Activated naive CD4-positive, alpha-beta T cell treated with anti-CD3 and anti-CD28 coated beads for 36 hours (primary cell): ENCODE data around the gene DMTF1. TPM values are rescaled to one million over a fixed set of nuclear protein-coding genes. Genes with fewer than 3 reads are reported as not detected.

Experiments used
- CTCF ChIA-PET: fragments of 350-600 bp; sonication (Branson Sonifier 250); formaldehyde crosslinking; loops from one replicate; lab custom pipeline; 2021; ENCODE audit warnings: antibody characterized with exemption; lab: Charles Lee
- DNase-seq: peaks from one replicate; pipeline ENCODE4 v3.0.0-alpha.2; 2020
- H3K27ac Mint-ChIP-seq: one replicate; pipeline ENCODE4 v1.8.0; 2021; ENCODE audit warnings: mild to moderate bottlenecking, mixed read lengths
- H3K27me3 Mint-ChIP-seq: one replicate; pipeline ENCODE4 v1.8.0; 2021; ENCODE audit warnings: low read depth, mixed read lengths
- H3K36me3 Mint-ChIP-seq: one replicate; pipeline ENCODE4 v1.8.0; 2021; ENCODE audit warnings: low read depth, mixed read lengths
- H3K4me1 Mint-ChIP-seq: one replicate; pipeline ENCODE4 v1.8.0; 2021; ENCODE audit warnings: low read depth, mixed read lengths
- H3K4me3 Mint-ChIP-seq: one replicate; pipeline ENCODE4 v1.8.0; 2021; ENCODE audit warnings: mild to moderate bottlenecking, moderate library complexity, mixed read lengths
- H3K9me3 Mint-ChIP-seq: one replicate; pipeline ENCODE4 v1.8.0; 2021; ENCODE audit warnings: mixed read lengths
- intact Hi-C: fragments of 100-400 bp; cut with micrococcal nuclease; formaldehyde crosslinking; loops from one replicate; pipeline ENCODE4 v1.15.1; 2023
- total RNA-seq, 2 experiments: library from RNA; stranded (reverse); gene quantifications; one replicate each; pipeline ENCODE4 v1.2.3, GENCODE V29; 2021

Gene DMTF1
- total RNA-seq, 2 experiments from 2014 or later: 43.6 to 49.8 TPM

- intact Hi-C loops: loop anchor here (1.0 to 5.0 kb wide), 6 partner anchors 19 to 999 kb away; partner anchors contain the start of genes ADAM22, DBF4, RUNDC3B and SLC25A40
- Mint-ChIP-seq H3K36me3 (peaks cover 37% of the 10 kb centered on the region), H3K4me3 (peak overlapping the region; percentile 98), H3K27ac (peak overlapping the region; percentile 97), H3K27me3 (peaks cover 6% of the 10 kb centered on the region), H3K4me1 (peaks cover 43% of the 10 kb centered on the region), H3K9me3 (no peaks in the 10 kb centered on the region)
- DNase-seq: no peak
- CTCF ChIA-PET: interaction anchor here (0.6 to 1.5 kb wide), 7 partner anchors 16 to 157 kb away, joined by 3 to 5 read pairs (median 3); partner anchors contain the start of gene DMTF1
These were observed 65.9 kb downstream of the DMTF1 start for GRCh38 chr7:87217983-87218653.

- Mint-ChIP-seq H3K27ac (peak overlapping the region; percentile 97), H3K27me3 (peaks cover 6% of the 10 kb centered on the region), H3K9me3 (no peaks in the 10 kb centered on the region), H3K4me1 (peaks cover 34% of the 10 kb centered on the region), H3K36me3 (peaks cover 32% of the 10 kb centered on the region), H3K4me3 (peak overlapping the region; percentile 98)
- DNase-seq: peak; percentile 47
- intact Hi-C loops: loop anchor here (1.0 to 5.0 kb wide), 5 partner anchors 67 to 998 kb away; partner anchors contain the start of genes ADAM22, DBF4, DMTF1 and RUNDC3B
- CTCF ChIA-PET: interaction anchor here (0.6 to 1.5 kb wide), 5 partner anchors 17 to 157 kb away, joined by 3 read pairs; no protein-coding TSS in a partner anchor
These were observed 66.7 kb downstream of the DMTF1 start for GRCh38 chr7:87218796-87219544.

- peak; percentile 88 for DNase-seq
- intact Hi-C loops: loop anchor here (1.0 to 5.0 kb wide), 7 partner anchors 67 to 998 kb away; partner anchors contain the start of genes ADAM22, CROT, DBF4 and DMTF1
- H3K9me3 Mint-ChIP-seq: no peaks in the 10 kb centered on the region
- H3K4me1 Mint-ChIP-seq: peaks cover 28% of the 10 kb centered on the region
- peaks cover 6% of the 10 kb centered on the region for H3K27me3 Mint-ChIP-seq
- H3K36me3 Mint-ChIP-seq: peaks cover 27% of the 10 kb centered on the region
- CTCF ChIA-PET: interaction anchor here (0.8 to 1.5 kb wide), 3 partner anchors 18 to 196 kb away, joined by 3 to 4 read pairs (median 3); no protein-coding TSS in a partner anchor
- H3K27ac Mint-ChIP-seq: peak within 1 kb of the TSS; percentile 97
- H3K4me3 Mint-ChIP-seq: peak within 1 kb of the TSS; percentile 98
These were observed 67.3 kb downstream of the DMTF1 start, which contains the start of gene TMEM243 for GRCh38 chr7:87219545-87220025. TMEM243 (minus strand) TSS chr7:87219732; CDS start chr7:87219503, 229 bp downstream.

GRCh38 chr7:87220026-87220733 lies 67.9 kb downstream of the DMTF1 start:
- Mint-ChIP-seq H3K4me1 (peaks cover 23% of the 10 kb centered on the region), H3K36me3 (peaks cover 26% of the 10 kb centered on the region), H3K4me3 (peak overlapping the region; percentile 98), H3K9me3 (no peaks in the 10 kb centered on the region), H3K27ac (peak overlapping the region; percentile 97), H3K27me3 (peaks cover 6% of the 10 kb centered on the region)
- CTCF ChIA-PET: interaction anchor here (0.7 to 2.0 kb wide), 6 partner anchors 16 to 196 kb away, joined by 3 to 6 read pairs (median 3); no protein-coding TSS in a partner anchor
- intact Hi-C loops: loop anchor here (1.0 kb wide), 2 partner anchors 125 to 161 kb away; partner anchors contain the start of genes CROT and ELAPOR2
- DNase-seq: peak; percentile 85

- peaks cover 20% of the 10 kb centered on the region for H3K4me1 Mint-ChIP-seq
- peaks cover 23% of the 10 kb centered on the region for H3K36me3 Mint-ChIP-seq
- CTCF ChIA-PET: interaction anchor here (0.7 to 2.0 kb wide), 5 partner anchors 16 to 195 kb away, joined by 3 to 6 read pairs (median 3); no protein-coding TSS in a partner anchor
- H3K27ac Mint-ChIP-seq: no peak overlapping the region
- DNase-seq: no peak
- intact Hi-C loops: loop anchor here (1.0 kb wide), 2 partner anchors 125 to 161 kb away; partner anchors contain the start of genes CROT and ELAPOR2
- peaks cover 6% of the 10 kb centered on the region for H3K27me3 Mint-ChIP-seq
- peak overlapping the region; percentile 98 for H3K4me3 Mint-ChIP-seq
- no peaks in the 10 kb centered on the region for H3K9me3 Mint-ChIP-seq
These were observed 68.5 kb downstream of the DMTF1 start for GRCh38 chr7:87220734-87221215.

GRCh38 chr7:87223666-87224065 lies 71.4 kb downstream of the DMTF1 start:
- DNase-seq: no peak
- CTCF ChIA-PET: interaction anchor here (1.4 kb wide), 1 partner anchor 13 kb away, joined by 5 read pairs; no protein-coding TSS in a partner anchor
- Mint-ChIP-seq H3K9me3 (no peaks in the 10 kb centered on the region), H3K4me1 (peaks cover 18% of the 10 kb centered on the region), H3K4me3 (no peak overlapping the region), H3K27me3 (peaks cover 6% of the 10 kb centered on the region), H3K27ac (no peak overlapping the region), H3K36me3 (peaks cover 11% of the 10 kb centered on the region)
- intact Hi-C loops: no loop called here

GRCh38 chr7:87225696-87226095 lies 73.4 kb downstream of the DMTF1 start:
- Mint-ChIP-seq H3K27me3 (peaks cover 5% of the 10 kb centered on the region), H3K36me3 (no peaks in the 10 kb centered on the region), H3K27ac (no peak overlapping the region), H3K9me3 (no peaks in the 10 kb centered on the region), H3K4me1 (peaks cover 16% of the 10 kb centered on the region), H3K4me3 (no peak overlapping the region)
- DNase-seq: no peak
- CTCF ChIA-PET: interaction anchor here (0.8 to 1.6 kb wide), 2 partner anchors 11 to 309 kb away, joined by 3 to 6 read pairs; no protein-coding TSS in a partner anchor
- intact Hi-C loops: no loop called here

GRCh38 chr7:87226495-87226894 lies 74.2 kb downstream of the DMTF1 start:
- H3K4me3 Mint-ChIP-seq: no peak overlapping the region
- no peaks in the 10 kb centered on the region for H3K36me3 Mint-ChIP-seq
- H3K4me1 Mint-ChIP-seq: peaks cover 12% of the 10 kb centered on the region
- H3K9me3 Mint-ChIP-seq: no peaks in the 10 kb centered on the region
- H3K27ac Mint-ChIP-seq: no peak overlapping the region
- intact Hi-C loops: no loop called here
- DNase-seq: no peak
- CTCF ChIA-PET: interaction anchor here (0.9 kb wide), 1 partner anchor 11 kb away, joined by 3 read pairs; no protein-coding TSS in a partner anchor
- H3K27me3 Mint-ChIP-seq: no peaks in the 10 kb centered on the region

GRCh38 chr7:87231258-87231657 lies 79.0 kb downstream of the DMTF1 start:
- no peak for DNase-seq
- intact Hi-C loops: no loop called here
- CTCF ChIA-PET: no interaction called here
- no peak overlapping the region for H3K4me3 Mint-ChIP-seq
- no peaks in the 10 kb centered on the region for H3K36me3 Mint-ChIP-seq
- H3K4me1 Mint-ChIP-seq: peaks cover 11% of the 10 kb centered on the region
- H3K9me3 Mint-ChIP-seq: no peaks in the 10 kb centered on the region
- no peaks in the 10 kb centered on the region for H3K27me3 Mint-ChIP-seq
- no peak overlapping the region for H3K27ac Mint-ChIP-seq

GRCh38 chr7:87231711-87232110 lies 79.5 kb downstream of the DMTF1 start:
- H3K27ac Mint-ChIP-seq: no peak overlapping the region
- CTCF ChIA-PET: no interaction called here
- no peak for DNase-seq
- intact Hi-C loops: no loop called here
- H3K4me1 Mint-ChIP-seq: peaks cover 6% of the 10 kb centered on the region
- no peaks in the 10 kb centered on the region for H3K9me3 Mint-ChIP-seq
- H3K4me3 Mint-ChIP-seq: no peak overlapping the region
- no peaks in the 10 kb centered on the region for H3K27me3 Mint-ChIP-seq
- no peaks in the 10 kb centered on the region for H3K36me3 Mint-ChIP-seq

- Mint-ChIP-seq H3K36me3 (no peaks in the 10 kb centered on the region), H3K27ac (no peak overlapping the region), H3K9me3 (no peaks in the 10 kb centered on the region), H3K4me1 (peaks cover 5% of the 10 kb centered on the region), H3K4me3 (no peak overlapping the region), H3K27me3 (no peaks in the 10 kb centered on the region)
- CTCF ChIA-PET: interaction anchor here (0.5 to 1.5 kb wide), 3 partner anchors 83 to 311 kb away, joined by 4 to 5 read pairs (median 5); partner anchors contain the start of gene DMTF1
- DNase-seq: no peak
- intact Hi-C loops: no loop called here
These were observed 82.7 kb downstream of the DMTF1 start for GRCh38 chr7:87234949-87235348.
